Caki2 (cell line): ENCODE measurements around the gene MYLK3. TPM values are rescaled to one million over a fixed set of nuclear protein-coding genes. Genes with fewer than 3 reads are reported as not detected.
A peak's percentile ranks its signal among the peaks of the same experiment; 100 is the strongest.

Experiments used
- DNase-seq: peaks from one replicate; pipeline ENCODE4 v3.0.0-alpha.2; 2015; ENCODE audit warnings: low read depth
- in situ Hi-C: cut with HindIII; loops from 2 replicates; pipeline ENCODE4 v1.10.0; 2016; ENCODE audit warnings: low sequenced_read_pairs, low pct_unique_long_range_greater_than_20kb, mixed read lengths
- total RNA-seq: library from RNA; depleted of rRNA; stranded (reverse); fragments of >200 nt; shearing (Covaris generic); gene quantifications from 2 replicates; pipeline ENCODE4 v1.2.3, GENCODE V29; 2014; ENCODE audit warnings: low replicate concordance; rRNA removed

MYLK3 gene
- total RNA-seq, 1 experiment from 2014 or later: not detected

DNA sequence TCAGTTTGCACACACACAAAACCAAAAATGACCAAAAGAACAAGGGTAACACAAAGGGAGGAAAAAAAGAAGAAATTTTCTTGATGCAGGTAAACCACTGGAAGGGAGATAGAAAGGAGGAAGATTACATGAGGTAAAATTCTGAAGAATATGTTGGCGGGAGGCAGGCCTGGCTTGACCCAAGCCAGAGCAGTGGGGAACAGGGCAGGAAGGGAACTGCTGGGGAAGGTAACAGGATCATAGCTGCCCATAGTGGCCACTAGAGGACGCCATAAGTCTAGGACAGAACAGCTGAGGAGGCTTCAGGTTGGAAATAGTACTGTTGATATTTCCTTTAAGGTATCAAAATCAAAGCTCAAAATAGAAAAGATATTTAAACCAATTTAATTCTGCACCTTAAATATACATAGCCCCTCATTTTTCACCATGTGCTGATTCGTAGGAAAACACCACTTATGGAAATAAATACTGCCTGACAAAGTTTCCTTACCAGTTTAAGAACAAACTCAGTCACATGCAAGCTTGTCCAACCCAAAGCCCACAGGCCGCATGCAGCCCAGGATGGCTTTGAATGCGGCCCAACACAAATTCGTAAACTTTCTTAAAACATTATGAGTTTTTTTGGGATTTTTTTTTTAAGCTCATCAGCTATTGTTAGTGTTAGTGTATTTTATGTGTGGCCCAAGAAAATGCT is 74.7 kb downstream of the MYLK3 start:
- peak; percentile 25 for DNase-seq
- in situ Hi-C loops: no loop called here

GRCh38 chr16:46662123-46662522 is 86.0 kb downstream of the MYLK3 start:
- no peak for DNase-seq
- in situ Hi-C loops: no loop called here

- in situ Hi-C loops: no loop called here
- DNase-seq: no peak
These were observed 89.2 kb downstream of the MYLK3 start for GRCh38 chr16:46658925-46659324.

Other genes starting within 250 kb of the MYLK3 start
- gene SHCBP1, start 127.0 kb downstream of the MYLK3 start, total RNA-seq: 10.3 and 11.9 TPM in 2 replicates
- 73.5 and 80.3 TPM in 2 replicates for gene VPS35, start 59.2 kb downstream of the MYLK3 start, total RNA-seq
- 13.8 and 19.6 TPM in 2 replicates for gene ORC6, start 58.7 kb downstream of the MYLK3 start, total RNA-seq
- 5.2 and 9.4 TPM in 2 replicates for gene C16orf87, start 82.8 kb upstream of the MYLK3 start, total RNA-seq
- 19.8 and 28.5 TPM in 2 replicates for gene GPT2, start 136.0 kb upstream of the MYLK3 start, total RNA-seq
- gene DNAJA2, start 225.3 kb upstream of the MYLK3 start, total RNA-seq: 49.8 and 62.8 TPM in 2 replicates